Motor neuron (in vitro differentiated cells): Measurements from ENCODE around the gene FCN2. TPM values are rescaled to one million over a fixed set of nuclear protein-coding genes. Genes with fewer than 3 reads are reported as not detected.

Experiments used
- ATAC-seq, 8 experiments: fragments of 200-7000 bp; cut with Tn5 transposase; replicated peaks in 6 of 8; 2 replicates each; pipeline ENCODE4 v1.8.0; 2021; ENCODE audit warnings: mild to moderate bottlenecking in 8 of 8, moderate library complexity in 8 of 8
- H3K27ac ChIP-seq, 2 donors: fragments of 250-450 bp; sonication (Bioruptor Pico); 2 replicates each; pipeline ENCODE4 v1.9.0; 2021; ENCODE audit warnings: antibody characterized with exemption in 2 of 2, mild to moderate bottlenecking in 2 of 2, moderate library complexity in 1 of 2
- H3K4me1 ChIP-seq, 2 donors: fragments of 250-450 bp; sonication (Bioruptor Pico); replicated peaks in 1 of 2; 2 replicates each; pipeline ENCODE4 v1.6.1; 2021; ENCODE audit warnings: antibody characterized with exemption in 2 of 2, mild to moderate bottlenecking in 2 of 2, moderate library complexity in 1 of 2
- H3K4me3 ChIP-seq, 5 donors: fragments of 250-450 bp; sonication (Bioruptor Pico); 2 replicates each; pipeline ENCODE4 v1.9.0; 2021; ENCODE audit warnings: antibody characterized with exemption in 5 of 5, mild to moderate bottlenecking in 5 of 5, moderate library complexity in 4 of 5
- WGBS, 10 experiments: fragments of 450-650 bp; shearing (Covaris generic); methylation state at CpG; one replicate each; pipeline ENCODE4 v1.0.0; 2022; 5-methylcytosine and 5-hydroxymethylcytosine counted together
- in situ Hi-C, 9 experiments: fragments of 400-800 bp; cut with MboI; loops; one replicate each; pipeline ENCODE4 v1.15.0; 2021; ENCODE audit warnings: low sequenced_read_pairs in 9 of 9, low pct_unique_long_range_greater_than_20kb in 2 of 9; ENCODE audit not compliant: unreplicated experiment in 9 of 9
- total RNA-seq, 8 experiments: library from RNA; unstranded; fragments of 300-600 nt; gene quantifications; 2 replicates each; pipeline versions ENCODE4 v1.2.3 to v1.2.4, GENCODE V29; 2022

FCN2 gene
- total RNA-seq, 8 experiments from 2014 or later: 0.21 TPM; not detected in 7

DNA sequence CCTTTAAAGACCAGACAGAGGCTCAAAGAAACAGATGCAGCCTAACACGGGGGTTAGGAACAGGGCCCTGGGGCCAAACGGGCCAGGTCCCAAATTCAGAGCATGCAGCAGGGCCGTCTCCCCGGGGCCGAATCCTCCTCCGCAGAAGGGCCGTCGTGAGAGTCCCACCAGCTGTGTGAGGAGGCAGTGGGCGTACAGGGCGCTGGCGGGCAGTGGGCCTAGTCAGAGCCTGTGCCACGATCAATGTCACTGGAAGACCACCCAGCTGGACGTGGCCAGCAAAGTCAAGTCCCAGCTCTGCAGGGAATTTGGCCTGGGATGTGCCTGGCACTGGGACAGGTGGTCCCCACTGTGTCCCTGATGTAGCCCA is 15.8 kb upstream of the FCN2 start:
- H3K4me3 ChIP-seq: no peak overlapping the region
- H3K4me1 ChIP-seq: no peaks in the 10 kb centered on the region
- ATAC-seq: no peak
- H3K27ac ChIP-seq: no peak overlapping the region
- WGBS, 10 experiments: no CpG with 5 or more reads among the region's 13 CpGs
- in situ Hi-C loops: no loop called here

DNA sequence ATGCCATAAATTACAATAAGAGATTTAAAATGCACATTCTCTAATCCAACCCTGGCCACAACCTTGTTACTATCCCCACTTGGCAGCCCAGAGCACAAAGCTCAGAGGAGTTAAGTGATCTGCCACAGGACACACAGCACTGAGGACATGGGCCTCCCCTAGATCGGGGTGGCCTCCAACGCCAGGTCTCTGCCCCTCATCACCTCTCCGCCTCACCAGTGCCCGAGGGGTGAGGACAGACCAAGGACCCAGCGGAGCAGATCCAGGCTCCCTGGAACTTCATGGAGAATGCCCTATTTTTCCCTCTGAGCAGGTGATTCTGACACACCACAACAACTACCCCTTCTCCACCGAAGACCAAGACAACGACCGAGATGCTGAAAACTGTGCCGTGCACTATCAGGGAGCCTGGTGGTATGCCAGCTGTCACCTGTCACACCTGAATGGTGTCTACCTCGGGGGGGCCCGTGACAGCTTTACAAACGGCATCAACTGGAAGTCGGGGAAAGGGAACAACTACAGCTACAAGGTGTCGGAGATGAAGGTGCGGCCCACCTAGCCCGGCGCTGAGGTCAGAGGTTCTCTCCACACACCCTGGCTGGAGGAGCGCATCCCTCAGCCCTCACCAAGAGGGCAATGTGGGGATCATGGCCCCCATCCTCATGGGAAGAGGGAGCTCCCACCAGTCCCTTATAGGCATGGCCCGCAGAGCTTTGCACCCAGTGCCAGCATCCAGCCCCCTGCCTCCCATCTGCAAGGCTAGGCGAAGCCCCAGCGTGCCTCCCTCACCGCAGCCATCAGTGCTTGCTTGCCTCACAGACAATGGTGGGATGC is 12.5 kb upstream of the FCN2 start:
- Histone ChIP-seq H3K4me3 (no peak overlapping the region), H3K4me1 (no peaks in the 10 kb centered on the region), H3K27ac (no peak overlapping the region)
- in situ Hi-C loops: no loop called here
- no peak for ATAC-seq
- 81 to 97% (median 90%) methylated on average over 2 to 9 of the region's 22 CpGs; no CpG with 5 or more reads in 3 of the 10 experiments for WGBS, 10 experiments

GRCh38 chr9:134868751-134869553 is 11.7 kb upstream of the FCN2 start:
- Histone ChIP-seq H3K4me3 (no peak overlapping the region), H3K4me1 (no peaks in the 10 kb centered on the region), H3K27ac (no peak overlapping the region)
- no peak for ATAC-seq
- in situ Hi-C loops: no loop called here
- 58 to 89% (median 70%) methylated on average over 3 to 7 of the region's 25 CpGs; no CpG with 5 or more reads in 4 of the 10 experiments for WGBS, 10 experiments

- WGBS, 10 experiments: 80 to 83% methylated on average over 6 to 7 of the region's 17 CpGs; no CpG with 5 or more reads in 8 of the 10 experiments
- H3K27ac ChIP-seq: no peak overlapping the region
- no peaks in the 10 kb centered on the region for H3K4me1 ChIP-seq
- in situ Hi-C loops: no loop called here
- no peak for ATAC-seq
- no peak overlapping the region for H3K4me3 ChIP-seq
Measured at GRCh38 chr9:134869554-134870300, 10.9 kb upstream of the FCN2 start.

GRCh38 chr9:134870301-134870694 is 10.3 kb upstream of the FCN2 start:
- Histone ChIP-seq H3K27ac (no peak overlapping the region), H3K4me3 (no peak overlapping the region), H3K4me1 (no peaks in the 10 kb centered on the region)
- 82% methylated on average over 9 of the region's 11 CpGs; no CpG with 5 or more reads in 9 of the 10 experiments for WGBS, 10 experiments
- in situ Hi-C loops: no loop called here
- no peak for ATAC-seq

DNA sequence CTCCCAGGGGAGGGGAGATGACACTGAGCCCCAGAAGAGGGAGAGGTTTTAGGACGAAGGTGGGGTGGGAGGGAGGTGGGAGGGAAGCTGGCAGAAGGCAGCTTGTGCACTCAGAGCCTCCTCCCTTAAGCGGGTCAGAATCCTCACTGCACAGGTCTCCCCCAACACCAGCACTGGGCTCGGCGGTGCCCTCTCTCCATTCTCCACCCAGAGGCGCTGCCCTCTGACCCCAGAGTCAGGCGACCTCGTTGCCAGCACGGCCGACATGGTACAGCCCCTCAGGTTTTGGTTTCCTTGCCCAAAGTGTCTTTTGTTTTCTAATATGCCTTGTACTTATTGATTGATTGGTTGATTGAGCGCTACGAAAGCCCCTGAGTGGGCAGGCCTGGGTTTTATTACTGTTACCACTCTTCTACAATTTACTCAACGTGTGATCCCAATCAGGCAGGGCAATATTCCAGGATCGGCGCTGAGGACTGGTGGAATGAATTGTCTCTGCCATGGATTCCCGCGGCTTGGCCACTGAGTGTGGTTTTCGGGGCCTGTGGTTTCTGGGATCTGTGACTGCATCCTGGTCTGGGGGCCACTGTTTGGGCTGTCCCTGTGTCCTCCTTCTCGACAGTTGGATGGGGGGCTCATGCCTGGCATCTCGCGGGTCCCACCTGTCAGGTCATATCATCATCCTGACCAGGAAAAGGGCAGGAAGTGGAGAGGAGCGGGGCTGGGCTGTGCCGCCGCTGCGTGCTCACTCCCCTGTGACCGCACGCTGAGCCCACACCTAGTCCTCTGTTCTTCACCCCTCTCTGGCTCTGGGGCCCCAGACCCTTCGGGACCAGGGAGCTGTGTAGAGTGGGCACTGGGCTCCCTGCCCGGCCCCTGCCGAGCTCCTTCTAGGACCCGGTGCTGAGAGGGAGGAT is 9.6 kb upstream of the FCN2 start:
- Histone ChIP-seq H3K4me1 (no peaks in the 10 kb centered on the region), H3K4me3 (no peak overlapping the region), H3K27ac (no peak overlapping the region)
- ATAC-seq: no peak
- in situ Hi-C loops: no loop called here
- WGBS, 10 experiments: 10 to 89% (median 81%) methylated on average over 2 to 13 of the region's 30 CpGs; no CpG with 5 or more reads in 2 of the 10 experiments

GRCh38 chr9:134871697-134872340 is 8.8 kb upstream of the FCN2 start:
- Histone ChIP-seq H3K27ac (no peak overlapping the region), H3K4me1 (no peaks in the 10 kb centered on the region), H3K4me3 (no peak overlapping the region)
- in situ Hi-C loops: no loop called here
- no peak for ATAC-seq
- 29 to 100% (median 77%) methylated on average over 2 to 8 of the region's 16 CpGs; no CpG with 5 or more reads in 3 of the 10 experiments for WGBS, 10 experiments

- no peak for ATAC-seq
- in situ Hi-C loops: no loop called here
- 63 to 100% (median 80%) methylated on average over 1 to 19 of the region's 24 CpGs for WGBS, 10 experiments
Measured at GRCh38 chr9:134872482-134873231, 8.0 kb upstream of the FCN2 start.

GRCh38 chr9:134875371-134875770 is 5.2 kb upstream of the FCN2 start:
- no peak for ATAC-seq
- in situ Hi-C loops: no loop called here
- H3K4me3 ChIP-seq: no peak overlapping the region
- H3K27ac ChIP-seq: no peak overlapping the region
- H3K4me1 ChIP-seq: peaks cover 0 to under 1% of the 10 kb centered on the region in 2 donors
- 0 to 83% (median 69%) methylated on average over 1 of the region's 1 CpG; no CpG with 5 or more reads in 6 of the 10 experiments for WGBS, 10 experiments

More at GRCh38 chr9:134872482-134873231, 8.0 kb upstream of the FCN2 start:
- no peak overlapping the region for H3K4me3 ChIP-seq
- H3K4me1 ChIP-seq: no peaks in the 10 kb centered on the region
- no peak overlapping the region for H3K27ac ChIP-seq

- no peak for ATAC-seq
- WGBS, 10 experiments: 42 to 100% (median 78%) methylated on average over 1 to 4 of the region's 4 CpGs; no CpG with 5 or more reads in 3 of the 10 experiments
- in situ Hi-C loops: no loop called here
- no peak overlapping the region for H3K4me3 ChIP-seq
- H3K4me1 ChIP-seq: peaks cover 0 to 5% of the 10 kb centered on the region in 2 donors
- H3K27ac ChIP-seq: no peak overlapping the region
Measured at GRCh38 chr9:134877541-134877940, 3.1 kb upstream of the FCN2 start.
